ENCODE results near the gene AIF1L. TPM values are rescaled to one million over a fixed set of nuclear protein-coding genes. Genes with fewer than 3 reads are reported as not detected.

AIF1L gene
- total and polyA plus RNA-seq, 7 donors, result 2.4 to 11.6 (median 3.2) TPM

DNA sequence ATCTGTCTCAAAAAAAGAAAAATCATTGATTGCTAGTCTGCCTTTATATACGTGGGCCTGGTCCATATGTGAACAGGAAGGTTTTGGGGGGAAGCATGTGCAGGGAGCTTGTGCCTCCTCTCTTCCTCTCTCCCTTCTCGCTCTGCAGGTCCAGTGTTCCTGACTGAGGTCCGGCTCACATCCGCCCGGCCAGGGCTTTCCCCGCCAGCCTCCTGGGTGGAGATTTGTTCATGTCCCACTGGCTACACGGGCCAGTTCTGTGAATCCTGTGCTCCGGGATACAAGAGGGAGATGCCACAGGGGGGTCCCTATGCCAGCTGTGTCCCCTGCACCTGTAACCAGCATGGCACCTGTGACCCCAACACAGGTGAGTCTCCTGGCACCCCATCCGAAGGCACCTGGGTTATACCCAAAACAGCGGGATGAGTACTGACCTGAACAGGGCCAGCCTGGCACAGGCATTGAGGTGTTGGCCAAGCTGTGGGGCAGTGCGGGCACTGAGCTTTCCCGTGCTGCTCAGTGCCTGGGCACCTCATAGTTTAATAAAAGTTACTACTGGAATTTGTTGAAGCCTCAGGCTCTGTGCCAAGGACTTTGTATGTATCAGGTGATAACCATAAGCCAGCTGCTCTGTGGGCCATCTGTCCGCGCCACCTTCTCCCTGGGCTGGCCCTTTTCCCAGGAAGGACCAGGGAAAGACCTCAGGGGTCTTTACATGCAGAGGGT is 39.4 kb upstream of the AIF1L start:
- no peaks in the 10 kb centered on the region for H3K36me3 ChIP-seq
- 79 to 89% methylated on average over 14 of the region's 14 CpGs for WGBS, 2 donors
- DNase-seq, result no peak
- H3K27ac ChIP-seq, result no peak overlapping the region
- intact Hi-C loops (cut with DNase I), result loop anchor here (1.0 kb wide), 1 partner anchor 279 kb away; no protein-coding TSS in a partner anchor
- H3K4me1 ChIP-seq, result no peaks in the 10 kb centered on the region
- no peak for TF ChIP-seq POLR2A (IDR thresholded peaks at IDR 0.05)
- TF ChIP-seq, protein P1, sequence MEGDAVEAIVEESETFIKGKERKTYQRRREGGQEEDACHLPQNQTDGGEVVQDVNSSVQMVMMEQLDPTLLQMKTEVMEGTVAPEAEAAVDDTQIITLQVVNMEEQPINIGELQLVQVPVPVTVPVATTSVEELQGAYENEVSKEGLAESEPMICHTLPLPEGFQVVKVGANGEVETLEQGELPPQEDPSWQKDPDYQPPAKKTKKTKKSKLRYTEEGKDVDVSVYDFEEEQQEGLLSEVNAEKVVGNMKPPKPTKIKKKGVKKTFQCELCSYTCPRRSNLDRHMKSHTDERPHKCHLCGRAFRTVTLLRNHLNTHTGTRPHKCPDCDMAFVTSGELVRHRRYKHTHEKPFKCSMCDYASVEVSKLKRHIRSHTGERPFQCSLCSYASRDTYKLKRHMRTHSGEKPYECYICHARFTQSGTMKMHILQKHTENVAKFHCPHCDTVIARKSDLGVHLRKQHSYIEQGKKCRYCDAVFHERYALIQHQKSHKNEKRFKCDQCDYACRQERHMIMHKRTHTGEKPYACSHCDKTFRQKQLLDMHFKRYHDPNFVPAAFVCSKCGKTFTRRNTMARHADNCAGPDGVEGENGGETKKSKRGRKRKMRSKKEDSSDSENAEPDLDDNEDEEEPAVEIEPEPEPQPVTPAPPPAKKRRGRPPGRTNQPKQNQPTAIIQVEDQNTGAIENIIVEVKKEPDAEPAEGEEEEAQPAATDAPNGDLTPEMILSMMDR (IDR thresholded peaks at IDR 0.05), result no peak
- no peak for TF ChIP-seq POLR2AphosphoS5 (IDR thresholded peaks at IDR 0.05)
- no peak for TF ChIP-seq EP300 (IDR thresholded peaks at IDR 0.05)
- peaks cover 0 to 9% (median 0%) of the 10 kb centered on the region in 3 donors for H3K27me3 ChIP-seq
- H3K4me3 ChIP-seq, result no peak overlapping the region
- no peaks in the 10 kb centered on the region for H3K9me3 ChIP-seq

DNA sequence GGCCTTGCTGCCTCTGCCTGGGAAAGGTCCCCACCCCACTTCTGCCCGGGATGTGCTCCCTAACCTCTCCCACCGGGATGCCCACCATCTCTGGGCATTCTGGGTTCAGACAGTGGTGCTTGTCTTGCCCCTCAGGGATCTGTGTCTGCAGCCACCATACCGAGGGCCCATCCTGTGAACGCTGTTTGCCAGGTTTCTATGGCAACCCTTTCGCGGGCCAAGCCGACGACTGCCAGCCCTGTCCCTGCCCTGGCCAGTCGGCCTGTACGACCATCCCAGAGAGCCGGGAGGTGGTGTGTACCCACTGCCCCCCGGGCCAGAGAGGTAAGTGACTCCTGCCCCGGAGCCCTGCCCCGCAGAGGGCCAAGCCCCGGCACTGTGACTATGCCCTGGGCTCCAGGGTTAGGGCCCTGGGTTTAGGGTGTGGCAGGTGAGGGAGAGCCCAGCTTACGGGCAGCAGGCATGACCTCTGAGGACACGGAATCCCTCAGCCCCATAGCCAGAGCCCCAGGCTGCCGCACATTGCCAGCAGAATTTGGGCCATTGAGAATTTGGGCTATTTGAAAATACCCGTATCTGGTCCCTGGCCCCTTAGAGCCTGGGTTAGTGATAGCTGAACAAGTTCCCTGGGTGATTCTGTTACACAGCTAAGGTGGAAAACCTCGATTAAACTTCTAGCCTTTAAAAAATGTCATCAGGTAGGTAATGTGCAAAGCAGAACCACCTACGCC is 35.3 kb upstream of the AIF1L start:
- H3K27me3 ChIP-seq, result peaks cover 0 to 9% (median 0%) of the 10 kb centered on the region in 3 donors
- H3K4me3 ChIP-seq, result no peak overlapping the region
- DNase-seq, result no peak
- intact Hi-C loops (cut with DNase I), result no loop called here
- no peak overlapping the region for H3K27ac ChIP-seq
- H3K36me3 ChIP-seq, result no peaks in the 10 kb centered on the region
- TF ChIP-seq, protein P1 (IDR thresholded peaks at IDR 0.05), result no peak
- TF ChIP-seq POLR2AphosphoS5 (IDR thresholded peaks at IDR 0.05) (no peak), POLR2A (IDR thresholded peaks at IDR 0.05) (no peak), EP300 (IDR thresholded peaks at IDR 0.05) (no peak)
- no peaks in the 10 kb centered on the region for H3K9me3 ChIP-seq
- 34 to 67% methylated on average over 21 of the region's 21 CpGs for WGBS, 2 donors
- H3K4me1 ChIP-seq, result no peaks in the 10 kb centered on the region

DNA sequence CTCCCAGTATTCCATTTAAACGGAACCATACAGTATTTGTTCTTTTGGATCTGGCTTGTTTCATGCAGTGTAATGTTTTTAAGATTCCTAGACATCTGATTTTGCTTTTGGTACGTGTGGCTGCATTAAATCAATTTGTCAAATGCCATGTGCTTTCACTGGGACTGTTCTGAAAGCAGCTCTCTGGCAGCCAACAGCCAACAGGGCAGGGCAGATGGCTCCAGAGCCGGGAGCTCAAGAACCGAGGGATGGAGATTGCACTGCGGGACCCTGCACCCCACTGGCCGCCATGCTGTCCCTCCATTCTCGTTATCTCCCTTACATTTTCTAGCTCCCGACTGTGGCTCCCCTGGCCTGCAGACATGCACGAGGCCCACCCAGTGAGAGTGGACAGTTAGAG is 33.4 kb upstream of the AIF1L start:
- Histone ChIP-seq H3K4me3 (no peak overlapping the region), H3K27me3 (peaks cover 0 to 9% (median 0%) of the 10 kb centered on the region in 3 donors), H3K4me1 (no peaks in the 10 kb centered on the region), H3K27ac (no peak overlapping the region), H3K9me3 (no peaks in the 10 kb centered on the region), H3K36me3 (no peaks in the 10 kb centered on the region)
- DNase-seq, result no peak
- TF ChIP-seq EP300 (IDR thresholded peaks at IDR 0.05), result no peak
- TF ChIP-seq POLR2A (IDR thresholded peaks at IDR 0.05), result no peak
- TF ChIP-seq, protein P1 (IDR thresholded peaks at IDR 0.05), result no peak
- TF ChIP-seq POLR2AphosphoS5 (IDR thresholded peaks at IDR 0.05), result no peak
- intact Hi-C loops (cut with DNase I), result no loop called here
- 57 to 76% methylated on average over 9 of the region's 9 CpGs for WGBS, 2 donors

DNA sequence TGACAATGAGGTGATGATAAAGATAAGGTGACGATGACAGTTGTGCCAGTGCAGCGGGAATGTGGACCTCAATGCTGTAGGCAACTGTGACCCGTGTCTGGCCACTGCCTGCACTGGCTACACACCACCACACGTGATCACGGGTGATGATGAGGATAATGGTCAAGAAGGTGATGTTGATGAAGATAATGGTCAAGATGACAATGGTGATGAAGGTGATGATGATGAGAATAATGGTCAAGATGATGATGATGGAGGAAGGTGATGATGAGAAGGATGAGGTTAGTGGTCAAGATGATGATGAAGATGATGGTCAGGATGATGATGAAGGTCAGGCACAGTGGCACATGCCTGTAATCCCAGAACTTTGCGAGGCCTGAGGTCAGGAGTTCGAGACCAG is 30.7 kb upstream of the AIF1L start:
- DNase-seq, result no peak
- WGBS, 2 donors, result 90 to 93% methylated on average over 7 of the region's 7 CpGs
- H3K4me3 ChIP-seq, result no peak overlapping the region
- no peaks in the 10 kb centered on the region for H3K9me3 ChIP-seq
- H3K36me3 ChIP-seq, result no peaks in the 10 kb centered on the region
- peaks cover 0 to 9% (median 0%) of the 10 kb centered on the region in 3 donors for H3K27me3 ChIP-seq
- H3K27ac ChIP-seq, result no peak overlapping the region
- H3K4me1 ChIP-seq, result no peaks in the 10 kb centered on the region
- TF ChIP-seq, protein P1 (IDR thresholded peaks at IDR 0.05), result no peak
- TF ChIP-seq POLR2A (IDR thresholded peaks at IDR 0.05) (no peak), EP300 (IDR thresholded peaks at IDR 0.05) (no peak), POLR2AphosphoS5 (IDR thresholded peaks at IDR 0.05) (no peak)
- intact Hi-C loops (cut with DNase I), result no loop called here
